Measurements from ENCODE around the gene AK8.

DNA sequence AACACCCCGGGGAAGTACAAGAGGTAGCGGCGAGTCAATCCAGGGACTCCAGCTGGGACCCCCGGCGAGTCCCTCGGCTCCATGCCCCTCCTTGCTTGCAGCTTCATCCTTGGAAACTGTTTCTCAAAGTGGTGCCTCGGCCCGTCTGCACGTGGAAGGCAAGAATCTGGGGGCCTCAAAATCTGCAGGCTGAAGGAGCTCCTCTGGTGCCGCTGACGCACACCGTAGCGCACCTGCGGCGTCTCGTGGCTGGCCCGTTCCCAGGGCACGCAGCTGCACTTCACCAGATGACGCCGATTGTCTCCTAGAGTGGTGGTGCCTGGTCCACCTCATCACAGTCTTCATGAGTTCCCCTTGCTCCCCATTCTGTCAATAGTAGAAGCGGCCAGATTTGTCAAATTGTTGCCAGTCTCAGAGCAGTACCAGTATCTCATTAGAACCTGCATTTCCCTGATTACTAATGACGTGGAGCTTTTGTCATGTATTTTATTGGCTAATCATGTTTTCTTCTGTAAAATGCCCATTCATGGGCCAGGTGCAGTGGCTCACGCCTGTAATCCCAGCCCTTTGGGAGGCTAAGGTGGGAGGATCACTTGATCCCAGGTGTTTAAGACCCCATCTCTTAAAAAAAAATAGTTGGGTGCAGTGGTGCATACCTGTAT is 169.2 kb downstream of the AK8 start:
- TF ChIP-seq CTCF (IDR thresholded peaks at IDR 0.05), result no peak
- TF ChIP-seq EP300 (IDR thresholded peaks at IDR 0.05; ENCODE audit: low read depth), result no peak
- TF ChIP-seq POLR2A (IDR thresholded peaks at IDR 0.05), result no peak

All from transverse colon (tissue), 3 donors.